Endothelial cell of umbilical vein (primary cell): ENCODE measurements around the gene SHROOM2. TPM values are rescaled to one million over a fixed set of nuclear protein-coding genes. Genes with fewer than 3 reads are reported as not detected.

Experiments used
- BruUV-seq: library from RNA; stranded (reverse); fragments of 400-500 nt; replicated peaks from 2 replicates; lab custom pipeline; 2021; lab: Mats Ljungman, UMichigan
- CTCF ChIA-PET: fragments of 300-600, 350-600 bp; sonication (Branson Sonifier 250); formaldehyde crosslinking; loops from one replicate; lab custom pipeline; 2021; ENCODE audit warnings: antibody characterized with exemption, inconsistent platforms; lab: Charles Lee
- POLR2A ChIA-PET: fragments of 300-600, 350-600 bp; sonication (Branson Sonifier 250); formaldehyde crosslinking; loops from one replicate; lab custom pipeline; 2021; ENCODE audit warnings: antibody characterized with exemption, inconsistent platforms; lab: Charles Lee
- DNase-seq: peaks from one replicate; pipeline ENCODE4 v3.0.0-alpha.2; 2011; ENCODE audit warnings: low read depth, low spot score
- FAIRE-seq: peaks from 2 replicates; lab custom pipeline; 2011; peaks lifted over from hg19 to GRCh38; lab: Jason Lieb, UNC
- H2AFZ ChIP-seq: 2 replicates; pipeline ENCODE4 v1.6.0; 2012; ENCODE audit warnings: low read depth, low read length, control low read depth, inconsistent platforms
- H3K27ac ChIP-seq: 2 replicates; pipeline ENCODE4 v1.5.1; 2011; ENCODE audit warnings: low read depth, mild to moderate bottlenecking, control low read depth, low read length, moderate library complexity; ENCODE audit not compliant: insufficient read depth
- H3K27me3 ChIP-seq, 2 experiments: 2 replicates each; pipeline versions ENCODE4 v1.6.0 to v1.6.1; 2011; ENCODE audit warnings: low read length in 2 of 2, mixed read lengths in 1 of 2; ENCODE audit not compliant: control insufficient read depth in 2 of 2, insufficient read depth in 2 of 2
- H3K36me3 ChIP-seq, 2 experiments: 2 replicates in 1 of 2; 3 replicates in 1 of 2; pipeline ENCODE4 v1.5.1; 2011; ENCODE audit warnings: low read length in 2 of 2, mild to moderate bottlenecking in 1 of 2, moderate library complexity in 1 of 2; ENCODE audit not compliant: control insufficient read depth in 2 of 2, insufficient read depth in 2 of 2; ENCODE audit errors: extremely low read depth in 1 of 2
- H3K4me1 ChIP-seq: 3 replicates; pipeline ENCODE4 v1.5.1; 2011; ENCODE audit warnings: mild to moderate bottlenecking, low read length; ENCODE audit not compliant: control insufficient read depth, insufficient read depth; ENCODE audit errors: extremely low read depth
- H3K4me2 ChIP-seq: 2 replicates; pipeline ENCODE4 v1.6.1; 2011; ENCODE audit warnings: low read length, control low read depth, mixed read lengths; ENCODE audit not compliant: insufficient read depth
- H3K4me3 ChIP-seq, 3 experiments: fragments of 200-600 bp in 1 of 3; sonication (generic), shearing (Covaris generic) in 1 of 3; replicated peaks in 1 of 3; 2 replicates each; pipeline ENCODE4 v1.5.1; 2011 to 2016; ENCODE audit warnings: control low read depth in 3 of 3, low read length in 3 of 3, mild to moderate bottlenecking in 2 of 3, inconsistent platforms in 1 of 3, low read depth in 1 of 3, moderate library complexity in 1 of 3; ENCODE audit not compliant: insufficient read depth in 1 of 3
- H3K79me2 ChIP-seq: 2 replicates; pipeline ENCODE4 v1.6.0; 2012; ENCODE audit warnings: low read length, inconsistent platforms; ENCODE audit not compliant: control insufficient read depth, insufficient read depth
- H3K9ac ChIP-seq: replicated peaks from 2 replicates; pipeline ENCODE3; 2011; ENCODE audit warnings: low read length, control low read depth; ENCODE audit not compliant: insufficient read depth; ENCODE audit errors: extremely low read depth
- H3K9me1 ChIP-seq: replicated peaks from 3 replicates; pipeline ENCODE4 v1.6.0; 2011; ENCODE audit warnings: mild to moderate bottlenecking, low read length; ENCODE audit not compliant: control insufficient read depth, insufficient read depth; ENCODE audit errors: extremely low read depth
- H3K9me3 ChIP-seq: replicated peaks from 2 replicates; pipeline ENCODE4 v1.5.1; 2012; ENCODE audit warnings: low read length, inconsistent platforms; ENCODE audit not compliant: control insufficient read depth, insufficient read depth
- H4K20me1 ChIP-seq: replicated peaks from 2 replicates; pipeline ENCODE3; 2011; ENCODE audit warnings: mild to moderate bottlenecking, low read length; ENCODE audit not compliant: control insufficient read depth, insufficient read depth; ENCODE audit errors: extremely low read depth
- CTCF ChIP-seq, 2 donors: IDR thresholded peaks; 1 replicate in 1 of 2; 2 replicates in 1 of 2; pipeline ENCODE4 v1.5.1; 2011; ENCODE audit warnings: low read length in 2 of 2, mild to moderate bottlenecking in 2 of 2, moderate library complexity in 2 of 2, control low read depth in 1 of 2, inconsistent platforms in 1 of 2, low read depth in 1 of 2; ENCODE audit not compliant: insufficient read depth in 1 of 2; ENCODE audit errors: extremely low read depth in 1 of 2
- EZH2 ChIP-seq: IDR thresholded peaks from 2 replicates; pipeline ENCODE4 v1.6.1; 2012; ENCODE audit warnings: borderline replicate concordance, low read depth, mild to moderate bottlenecking, moderate library complexity, low read length, inconsistent platforms; ENCODE audit not compliant: severe bottlenecking
- FOS ChIP-seq: IDR thresholded peaks from 2 replicates; pipeline ENCODE4 v1.6.1; 2011; ENCODE audit warnings: mild to moderate bottlenecking, low read length, moderate library complexity, borderline replicate concordance; ENCODE audit not compliant: insufficient read depth
- GATA2 ChIP-seq: IDR thresholded peaks from 2 replicates; pipeline ENCODE4 v1.7.0; 2011; ENCODE audit warnings: low read depth, mild to moderate bottlenecking, moderate library complexity, mixed read lengths, low read length; ENCODE audit not compliant: insufficient read length, insufficient read depth
- JUN ChIP-seq: IDR thresholded peaks from 2 replicates; pipeline ENCODE4 v1.6.1; 2011; ENCODE audit warnings: borderline replicate concordance, low read depth; ENCODE audit not compliant: insufficient read length, insufficient read depth
- MAX ChIP-seq: IDR thresholded peaks from 2 replicates; pipeline ENCODE4 v1.6.1; 2011; ENCODE audit not compliant: insufficient read depth, insufficient read length
- MYC ChIP-seq: IDR thresholded peaks from one replicate; pipeline ENCODE4 v1.6.1; 2011; ENCODE audit warnings: mild to moderate bottlenecking, low read depth, low read length
- dilution Hi-C: fragments of 300-500 bp; cut with MboI; formaldehyde crosslinking; loops from one replicate; pipeline ENCODE4 v1.15.0; 2019; ENCODE audit warnings: low sequenced_read_pairs; ENCODE audit not compliant: extremely low pct_ligation_motif_present
- intact Hi-C: fragments of 100-400 bp; cut with micrococcal nuclease; formaldehyde crosslinking; loops from one replicate; pipeline ENCODE4 v1.10.0; 2022
- polyA plus RNA-seq, 4 experiments: library from polyadenylated mRNA; depleted of rRNA in 3 of 4; stranded (reverse) in 3 of 4; unstranded in 1 of 4; fragments of >200 nt; gene quantifications; 2 replicates each; pipeline versions ENCODE4 v1.2.1 to v1.2.3, GENCODE V29; 2011 to 2012; ENCODE audit warnings: missing spikeins in 1 of 4
- total RNA-seq: library from RNA; stranded (reverse); gene quantifications from 2 replicates; pipeline ENCODE4 v1.2.3, GENCODE V29; 2021

SHROOM2 gene
- total and polyA plus RNA-seq, 2 donors (not counting 3 experiments of a cell fraction or from before 2014, with no cell fraction given), result 3.7 to 11.8 TPM

- Histone ChIP-seq H2AFZ (no peak overlapping the region), H3K4me2 (no peak overlapping the region), H3K79me2 (no peaks in the 10 kb centered on the region), H3K9me3 (no peaks in the 10 kb centered on the region), H3K9me1 (no peaks in the 10 kb centered on the region), H3K4me3 (no peak overlapping the region), H3K4me1 (peaks cover 3% of the 10 kb centered on the region), H4K20me1 (no peaks in the 10 kb centered on the region), H3K27ac (no peak overlapping the region), H3K36me3 (no peaks in the 10 kb centered on the region), H3K9ac (no peak overlapping the region), H3K27me3 (no peaks in the 10 kb centered on the region)
- CTCF ChIA-PET, result interaction anchor here (0.8 kb wide), 1 partner anchor 10 kb away, joined by 3 read pairs; no protein-coding TSS in a partner anchor
- DNase-seq (no peak), FAIRE-seq (no peak)
- no peak for TF ChIP-seq GATA2
- TF ChIP-seq FOS, result no peak
- BruUV-seq, result no TSS peak
- POLR2A ChIA-PET, result no interaction called here
- dilution Hi-C loops, result no loop called here
- intact Hi-C loops, result loop anchor here (5.0 kb wide), 1 partner anchor 86 kb away; the partner anchor contains the start of gene SHROOM2
Measured at GRCh38 chrX:9873360-9873759, 87.1 kb downstream of the SHROOM2 start.

- H4K20me1 ChIP-seq, result no peaks in the 10 kb centered on the region
- FAIRE-seq, result peak; percentile 95
- H3K9me3 ChIP-seq, result no peaks in the 10 kb centered on the region
- no peaks in the 10 kb centered on the region for H3K9me1 ChIP-seq
- H3K4me3 ChIP-seq, result no peak overlapping the region
- CTCF ChIA-PET, result no interaction called here
- TF ChIP-seq EZH2 (no peak), MAX (no peak), JUN (no peak), FOS (no peak), CTCF (IDR thresholded peaks at IDR 0.05; ENCODE audit: extremely low read depth in 1 of 2, insufficient read depth in 1 of 2, low read depth in 1 of 2, low read length in 2 of 2) (peak; percentile 39 to 52), MYC (no peak)
- dilution Hi-C loops (no loop called here), intact Hi-C loops (loop anchor here (5.0 kb wide), 1 partner anchor 87 kb away; the partner anchor contains the start of gene SHROOM2)
- no peak overlapping the region for H3K9ac ChIP-seq
- H3K79me2 ChIP-seq, result no peaks in the 10 kb centered on the region
- H3K27ac ChIP-seq, result peak overlapping the region; percentile 7
- POLR2A ChIA-PET, result no interaction called here
- H2AFZ ChIP-seq, result no peak overlapping the region
- peak; percentile 44 for DNase-seq
- BruUV-seq, result no TSS peak
- no peaks in the 10 kb centered on the region for H3K36me3 ChIP-seq
- H3K27me3 ChIP-seq, result no peaks in the 10 kb centered on the region
- peaks cover 3% of the 10 kb centered on the region for H3K4me1 ChIP-seq
- H3K4me2 ChIP-seq, result no peak overlapping the region
Measured at GRCh38 chrX:9873952-9874351, 87.7 kb downstream of the SHROOM2 start.
